ENCODE measurements around the gene GHDC. TPM values are rescaled to one million over a fixed set of nuclear protein-coding genes. Genes with fewer than 3 reads are reported as not detected.
"Not testable (repeated sequence)": the region's sequence is repeated elsewhere in the genome, so short reads cannot be mapped to it uniquely, and the experiment has no call there.

Gene GHDC
- total RNA-seq, 2 donors from 2014 or later = 45.8 to 56.1 TPM

DNA sequence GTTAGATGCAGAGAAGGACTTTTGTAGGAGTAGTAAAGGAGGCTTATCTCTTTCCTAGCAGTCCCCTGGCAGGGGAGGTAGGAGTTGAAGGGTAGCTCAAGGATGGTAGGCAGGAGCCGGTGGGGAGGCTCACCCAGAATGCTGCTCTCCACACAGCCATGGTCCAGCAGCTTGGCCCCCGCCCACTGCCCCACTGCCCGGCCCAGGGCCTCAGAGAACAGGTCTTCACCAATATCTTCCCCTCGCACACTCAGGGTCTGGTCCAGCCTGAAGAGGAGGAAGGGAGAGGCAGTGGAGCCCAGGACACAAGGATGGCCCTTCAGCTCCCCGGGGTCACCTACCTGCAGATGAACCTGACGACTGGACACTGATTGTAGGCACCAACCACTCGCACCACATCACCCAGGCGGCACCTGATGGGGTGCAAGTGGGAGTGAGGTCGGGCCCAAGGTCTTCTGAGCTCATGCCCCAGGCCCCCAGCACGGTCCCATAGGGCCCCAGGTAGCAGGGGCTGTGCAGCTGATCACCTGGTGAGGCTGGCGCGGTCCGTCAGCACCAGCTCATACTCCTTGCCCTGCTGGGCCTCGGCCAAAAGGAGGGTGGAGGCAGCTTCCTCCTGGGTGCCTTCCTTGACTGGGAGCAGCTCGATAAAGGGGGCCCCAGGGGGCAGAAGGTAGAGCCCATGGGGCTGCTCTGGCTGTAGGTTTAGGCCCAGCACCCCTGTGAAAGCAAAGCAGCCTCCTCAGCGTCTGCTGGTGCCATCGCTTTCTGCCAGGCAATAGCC, 3.6 kb downstream of the GHDC start:
- no peaks in the 10 kb centered on the region for H3K27me3 ChIP-seq (replicated peaks; ENCODE audit: insufficient read depth)
- H3K4me1 ChIP-seq (ENCODE audit: control insufficient read depth in 1 of 2, low read depth in 2 of 2) = peaks cover 7 to 23% of the 10 kb centered on the region in 2 donors
- no peak overlapping the region for H3K27ac ChIP-seq
- no peaks in the 10 kb centered on the region for H3K9me3 ChIP-seq
- TF ChIP-seq, protein P1, sequence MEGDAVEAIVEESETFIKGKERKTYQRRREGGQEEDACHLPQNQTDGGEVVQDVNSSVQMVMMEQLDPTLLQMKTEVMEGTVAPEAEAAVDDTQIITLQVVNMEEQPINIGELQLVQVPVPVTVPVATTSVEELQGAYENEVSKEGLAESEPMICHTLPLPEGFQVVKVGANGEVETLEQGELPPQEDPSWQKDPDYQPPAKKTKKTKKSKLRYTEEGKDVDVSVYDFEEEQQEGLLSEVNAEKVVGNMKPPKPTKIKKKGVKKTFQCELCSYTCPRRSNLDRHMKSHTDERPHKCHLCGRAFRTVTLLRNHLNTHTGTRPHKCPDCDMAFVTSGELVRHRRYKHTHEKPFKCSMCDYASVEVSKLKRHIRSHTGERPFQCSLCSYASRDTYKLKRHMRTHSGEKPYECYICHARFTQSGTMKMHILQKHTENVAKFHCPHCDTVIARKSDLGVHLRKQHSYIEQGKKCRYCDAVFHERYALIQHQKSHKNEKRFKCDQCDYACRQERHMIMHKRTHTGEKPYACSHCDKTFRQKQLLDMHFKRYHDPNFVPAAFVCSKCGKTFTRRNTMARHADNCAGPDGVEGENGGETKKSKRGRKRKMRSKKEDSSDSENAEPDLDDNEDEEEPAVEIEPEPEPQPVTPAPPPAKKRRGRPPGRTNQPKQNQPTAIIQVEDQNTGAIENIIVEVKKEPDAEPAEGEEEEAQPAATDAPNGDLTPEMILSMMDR (IDR thresholded peaks at IDR 0.05) = no peak
- DNase-seq (ENCODE audit: low spot score) (no peak), ATAC-seq (ENCODE audit: insufficient number of reproducible peaks, low FRiP score, low read depth) (no peak)
- H3K4me3 ChIP-seq = no peak overlapping the region
- H3K36me3 ChIP-seq = no peaks in the 10 kb centered on the region

DNA sequence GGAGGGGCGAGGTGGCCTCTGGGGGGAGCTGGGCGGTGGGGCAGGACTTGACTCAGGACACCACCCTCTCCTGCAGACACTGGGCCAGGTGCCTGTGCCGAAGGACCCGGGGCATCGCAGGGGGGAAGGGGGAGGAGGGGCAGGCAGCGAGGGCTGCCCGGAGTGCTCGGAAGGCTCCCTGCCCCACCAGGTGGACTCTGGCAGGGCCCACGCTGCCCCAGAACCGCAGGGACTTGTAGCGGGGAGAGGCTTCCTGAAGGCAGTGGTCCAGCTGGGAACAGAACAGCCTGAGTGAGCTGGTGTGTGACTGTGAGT, 4.7 kb downstream of the GHDC start:
- no peak for DNase-seq (ENCODE audit: low spot score)
- Histone ChIP-seq H3K4me3 (no peak overlapping the region), H3K27me3 (replicated peaks; ENCODE audit: insufficient read depth) (no peaks in the 10 kb centered on the region), H3K4me1 (ENCODE audit: control insufficient read depth in 1 of 2, low read depth in 2 of 2) (peaks cover 7 to 23% of the 10 kb centered on the region in 2 donors), H3K9me3 (no peaks in the 10 kb centered on the region), H3K27ac (no peak overlapping the region), H3K36me3 (no peaks in the 10 kb centered on the region)
- ATAC-seq (ENCODE audit: insufficient number of reproducible peaks, low FRiP score, low read depth) = no peak
- TF ChIP-seq, protein P1 (IDR thresholded peaks at IDR 0.05) = no peak

DNA sequence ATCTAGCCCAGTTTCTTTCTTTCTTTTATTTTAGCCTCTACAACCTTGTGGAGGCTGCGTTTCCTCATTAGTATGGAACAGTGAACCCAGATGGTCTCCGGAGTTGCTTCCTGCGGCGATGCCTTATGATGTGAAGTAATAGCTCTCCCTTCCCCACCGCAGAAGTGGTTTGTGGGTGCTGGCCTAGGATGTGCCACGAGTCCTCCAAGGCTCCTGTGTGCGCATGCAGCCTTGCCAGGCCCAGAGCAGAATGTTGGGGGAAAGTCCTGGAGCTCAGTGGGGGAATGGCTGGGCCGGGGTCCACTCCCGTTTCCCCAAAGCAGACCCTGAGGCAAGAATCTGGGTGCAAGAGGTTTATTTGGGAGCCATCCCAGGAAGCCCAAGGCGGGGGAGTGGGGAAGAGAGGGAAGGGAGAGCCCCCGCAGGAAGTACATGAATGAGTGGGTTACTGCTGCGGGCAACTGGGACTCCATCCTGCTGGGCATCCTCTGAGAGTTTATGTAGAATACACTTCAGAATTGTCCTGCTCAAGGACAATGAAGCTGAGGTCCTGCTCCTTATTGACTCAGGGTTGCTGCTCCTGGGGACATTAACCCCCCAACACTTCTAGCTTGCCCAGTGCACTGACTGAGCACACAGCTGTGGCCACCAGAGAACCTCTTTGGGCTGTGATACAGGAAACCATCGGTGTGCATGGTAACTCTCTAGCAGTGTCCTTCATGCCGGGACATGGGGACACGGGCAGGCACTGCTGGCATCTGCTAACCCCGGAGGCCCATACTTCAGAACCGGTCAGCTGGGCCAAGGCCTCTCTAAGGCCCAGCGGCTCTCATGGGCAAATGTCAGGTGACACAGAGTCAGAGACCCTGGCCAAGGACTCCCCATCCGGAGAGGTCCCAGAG, 5.3 kb downstream of the GHDC start:
- TF ChIP-seq, protein P1 (IDR thresholded peaks at IDR 0.05) = no peak
- no peak for ATAC-seq (ENCODE audit: insufficient number of reproducible peaks, low FRiP score, low read depth)
- no peak for DNase-seq (ENCODE audit: low spot score)

DNA sequence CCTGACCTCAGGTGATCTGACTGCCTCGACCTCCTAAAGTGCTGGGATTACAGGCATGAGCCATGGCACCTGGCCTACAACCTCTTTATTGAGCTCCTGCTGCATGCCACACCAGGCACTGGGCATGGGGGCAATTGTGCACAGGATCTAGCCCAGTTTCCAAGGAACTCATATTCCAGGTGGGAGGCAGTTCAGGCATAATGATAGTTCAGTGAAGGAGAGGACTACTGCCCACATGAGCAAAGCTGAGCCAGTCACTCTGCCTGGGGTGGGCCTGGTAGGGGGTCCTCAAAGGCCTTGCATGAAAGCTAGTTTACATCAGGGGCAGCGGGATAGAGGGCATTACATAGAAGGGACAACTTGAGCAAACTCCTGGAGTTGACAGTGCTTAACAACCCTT, 6.5 kb downstream of the GHDC start:
- no peaks in the 10 kb centered on the region for H3K36me3 ChIP-seq
- ATAC-seq (ENCODE audit: insufficient number of reproducible peaks, low FRiP score, low read depth) (no peak), DNase-seq (ENCODE audit: low spot score) (no peak)
- no peak overlapping the region for H3K4me3 ChIP-seq
- TF ChIP-seq, protein P1 (IDR thresholded peaks at IDR 0.05) = no peak
- no peaks in the 10 kb centered on the region for H3K27me3 ChIP-seq (replicated peaks; ENCODE audit: insufficient read depth)
- H3K4me1 ChIP-seq (ENCODE audit: control insufficient read depth in 1 of 2, low read depth in 2 of 2) = peaks cover 9 to 22% of the 10 kb centered on the region in 2 donors
- H3K27ac ChIP-seq = no peak overlapping the region
- no peaks in the 10 kb centered on the region for H3K9me3 ChIP-seq

More for the DNA sequence above, 5.3 kb downstream of the GHDC start:
- Histone ChIP-seq H3K4me3 (no peak overlapping the region), H3K27me3 (replicated peaks; ENCODE audit: insufficient read depth) (no peaks in the 10 kb centered on the region), H3K36me3 (no peaks in the 10 kb centered on the region), H3K4me1 (ENCODE audit: control insufficient read depth in 1 of 2, low read depth in 2 of 2) (peaks cover 11 to 26% of the 10 kb centered on the region in 2 donors), H3K27ac (no peak overlapping the region), H3K9me3 (no peaks in the 10 kb centered on the region)

DNA sequence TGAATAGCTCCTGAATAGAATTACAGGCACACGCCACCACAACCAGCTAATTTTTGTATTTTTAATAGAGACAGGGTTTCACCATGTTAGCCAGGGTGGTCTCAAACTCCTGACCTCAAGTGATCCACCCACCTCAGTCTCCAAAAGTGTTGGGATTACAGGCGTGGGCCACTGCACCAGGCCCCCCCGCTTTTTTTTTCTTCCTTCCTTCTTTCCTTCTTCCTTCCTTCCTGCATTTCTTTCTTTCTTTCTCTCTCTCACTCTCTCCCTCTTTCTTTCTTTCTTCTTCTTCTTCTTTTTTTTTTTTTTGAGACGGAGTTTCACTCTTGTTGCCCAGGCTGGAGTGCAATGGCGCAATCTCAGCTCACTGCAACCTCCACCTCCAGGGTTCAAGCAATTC, 8.1 kb downstream of the GHDC start:
- H3K27me3 ChIP-seq (replicated peaks; ENCODE audit: insufficient read depth); H3K9me3 ChIP-seq; DNase-seq (ENCODE audit: low spot score); H3K36me3 ChIP-seq; H3K4me3 ChIP-seq; ATAC-seq (ENCODE audit: insufficient number of reproducible peaks, low FRiP score, low read depth); H3K27ac ChIP-seq: not testable (repeated sequence)
- H3K4me1 ChIP-seq (ENCODE audit: control insufficient read depth in 1 of 2, low read depth in 2 of 2) = peaks cover 11 to 20% of the 10 kb centered on the region in 2 donors

All from thoracic aorta (tissue), 2 donors.